Pancreas (tissue), 10 donors: ENCODE data around the gene DTNB. TPM values are rescaled to one million over a fixed set of nuclear protein-coding genes. Genes with fewer than 3 reads are reported as not detected.
"Not testable (repeated sequence)": the region's sequence is repeated elsewhere in the genome, so short reads cannot be mapped to it uniquely, and the experiment has no call there.

ENCODE experiments used
- ATAC-seq, 4 donors: fragments of 200-7000 bp; cut with Tn5 transposase; one replicate each; pipeline versions ENCODE4 v1.8.0 to v1.9.1; 2020; ENCODE audit warnings: mild to moderate bottlenecking in 4 of 4, moderate library complexity in 4 of 4
- DNase-seq, 6 donors: peaks; one replicate each; pipeline ENCODE4 v3.0.0-alpha.2; 2020
- FAIRE-seq: peaks from 2 replicates; lab custom pipeline; 2012; peaks lifted over from hg19 to GRCh38; lab: Jason Lieb, UNC
- H3K27ac ChIP-seq, 4 donors: fragments of 200-600 bp; sonication (generic); 1 replicate in 3 of 4; 2 replicates in 1 of 4; pipeline versions ENCODE4 v1.5.0 to v1.8.0; 2020
- H3K27me3 ChIP-seq, 4 donors: fragments of 200-600 bp; one replicate each; pipeline ENCODE4 v1.8.0; 2021
- H3K36me3 ChIP-seq, 3 donors: fragments of 200-600 bp; sonication (generic) in 1 of 3; one replicate each; pipeline versions ENCODE4 v1.5.0 to v1.8.0; 2020 to 2021
- H3K4me1 ChIP-seq, 3 donors: fragments of 200-600 bp; one replicate each; pipeline ENCODE4 v1.8.0; 2021
- H3K4me3 ChIP-seq, 4 donors: fragments of 200-600 bp; sonication (generic) in 2 of 4; one replicate each; pipeline versions ENCODE4 v1.5.0 to v1.8.0; 2020 to 2021
- H3K9me3 ChIP-seq, 4 donors: fragments of 200-600 bp; one replicate each; pipeline ENCODE4 v1.8.0; 2021
- CTCF ChIP-seq, 4 donors: fragments of 200-600 bp; sonication (generic) in 3 of 4; IDR thresholded peaks; one replicate each; pipeline versions ENCODE4 v1.5.0 to v1.8.0; 2021; ENCODE audit warnings: antibody characterized with exemption in 4 of 4
- WGBS, 2 donors: extraction: QIAGEN DNeasy Blood & Tissue Kit; methylation state at CpG; one replicate each; pipeline ENCODE4 v1.1.7; 2013; 5-methylcytosine and 5-hydroxymethylcytosine counted together
- intact Hi-C, 3 donors: fragments of 100-400 bp; cut with DNase I; formaldehyde crosslinking; loops; one replicate each; pipeline versions ENCODE4 v1.11.1 to v1.14.2; 2022
- polyA plus RNA-seq, 2 donors: library from polyadenylated mRNA; stranded (reverse); fragments of 200-250 nt; gene quantifications; one replicate each; pipeline ENCODE4 v1.2.3, GENCODE V29; 2013
- total RNA-seq, 6 donors: library from RNA; stranded (reverse); fragmentation: NEBNext Ultra II Directional in 4 of 6; extraction: Animal tissue kit (Norgen Biotek cat#: 25700) in 4 of 6; gene quantifications; one replicate each; pipeline versions ENCODE4 v1.2.1 to v1.2.4, GENCODE V29; 2021 to 2023
- donor health status: healthy with polysubstance abuse.
- donor health status: DM: no; HTN: no; CAD: no; lungs with moderate emphysema.
- donor health status: DM: no; HTN: no; CAD: no.
- donor health status: control.
- donor health status: control.
- donor health status: Bipolar disorder and iron deficiency.
- donor health status: DM: yes; HTN: yes; CAD: no.
- donor health status: DM: no; HTN: no; CAD: no.
- donor health status: DM: no; HTN: no; CAD: no.
- donor health status: DM: yes; HTN: yes; CAD: no.

DTNB gene
- total and polyA plus RNA-seq, 8 donors = 10.8 to 27.8 (median 15.1) TPM

DNA sequence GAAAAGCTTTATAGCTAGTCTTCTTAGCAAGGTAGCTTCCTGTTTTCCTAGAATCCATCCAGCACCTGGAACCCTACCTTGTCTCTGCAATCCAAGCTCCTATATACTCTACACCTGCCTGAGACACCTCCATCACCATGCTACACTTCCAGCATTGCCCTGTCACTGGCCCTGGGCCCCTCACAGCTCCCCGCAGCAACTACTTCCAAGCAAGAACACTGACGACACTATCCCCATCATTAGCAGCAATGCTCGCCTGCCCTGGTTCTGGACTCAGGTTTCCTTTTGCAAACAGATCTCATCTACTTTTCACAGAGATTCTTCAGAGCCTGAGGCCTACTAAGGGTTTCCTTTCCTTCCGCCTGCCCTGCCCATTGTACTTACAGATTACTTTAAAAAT, 121.1 kb downstream of the DTNB start:
- H3K4me1 ChIP-seq = no peaks in the 10 kb centered on the region
- no peak overlapping the region for H3K27ac ChIP-seq
- DNase-seq = no peak
- no peak for ATAC-seq
- intact Hi-C loops = no loop called here
- no peaks in the 10 kb centered on the region for H3K36me3 ChIP-seq
- no peaks in the 10 kb centered on the region for H3K27me3 ChIP-seq
- no peak for TF ChIP-seq CTCF (IDR thresholded peaks at IDR 0.05)
- no peak for FAIRE-seq
- H3K4me3 ChIP-seq = no peak overlapping the region
- 97% methylated on average over 4 of the region's 4 CpGs for WGBS, 2 donors
- H3K9me3 ChIP-seq = no peaks in the 10 kb centered on the region

DNA sequence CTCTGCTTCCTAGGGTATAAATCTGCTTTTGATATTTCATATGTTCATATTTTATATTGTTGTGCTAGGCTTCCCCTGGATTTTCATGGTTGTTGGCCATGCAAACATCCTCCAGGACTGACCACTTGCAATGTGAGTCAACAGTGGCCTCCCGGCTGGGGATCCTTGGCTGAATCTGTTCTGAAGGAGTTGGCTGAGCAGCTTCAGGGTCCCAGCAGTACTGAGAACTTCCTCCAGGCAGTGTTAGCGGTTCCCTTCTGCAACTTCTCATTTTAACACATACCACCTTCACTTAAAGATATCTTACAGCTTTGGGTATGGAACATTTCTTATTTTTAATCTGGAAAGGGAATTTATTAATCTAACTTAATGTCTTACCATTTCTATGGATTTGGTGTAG, 122.1 kb downstream of the DTNB start:
- intact Hi-C loops = no loop called here
- Histone ChIP-seq H3K4me3 (no peak overlapping the region), H3K36me3 (no peaks in the 10 kb centered on the region), H3K9me3 (no peaks in the 10 kb centered on the region), H3K4me1 (no peaks in the 10 kb centered on the region), H3K27me3 (no peaks in the 10 kb centered on the region), H3K27ac (no peak overlapping the region)
- WGBS, 2 donors = 80 to 91% methylated on average over 2 of the region's 2 CpGs
- TF ChIP-seq CTCF (IDR thresholded peaks at IDR 0.05) = no peak
- FAIRE-seq = no peak
- DNase-seq = no peak
- ATAC-seq = no peak

DNA sequence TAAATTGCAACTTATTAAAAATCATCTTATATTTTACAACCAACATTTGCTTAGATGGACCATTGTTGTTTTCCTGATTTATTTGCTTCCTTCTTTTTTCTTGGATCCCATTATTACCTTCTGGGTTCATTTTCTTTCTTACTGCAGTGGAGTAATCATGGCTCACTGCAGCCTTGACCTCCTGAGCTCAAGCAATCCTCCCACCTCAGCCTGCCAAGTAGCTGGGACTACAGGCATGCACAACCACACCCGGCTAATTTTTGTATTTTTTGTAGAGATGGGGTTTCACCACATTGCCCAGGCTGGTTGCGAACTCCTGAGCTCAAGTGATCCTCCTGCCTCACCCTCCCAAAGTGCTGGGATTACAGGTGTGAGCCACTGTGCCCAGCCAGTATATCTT, 123.8 kb downstream of the DTNB start:
- H3K27ac ChIP-seq, H3K9me3 ChIP-seq, H3K4me1 ChIP-seq, ATAC-seq, DNase-seq, H3K4me3 ChIP-seq, H3K36me3 ChIP-seq, H3K27me3 ChIP-seq, FAIRE-seq, intact Hi-C loops: not testable (repeated sequence)
- 77 to 89% methylated on average over 2 of the region's 2 CpGs for WGBS, 2 donors

GRCh38 chr2:25548601-25549000, 124.8 kb downstream of the DTNB start:
- intact Hi-C loops = no loop called here
- 65 to 68% methylated on average over 2 of the region's 2 CpGs for WGBS, 2 donors

GRCh38 chr2:25546852-25547251, 126.5 kb downstream of the DTNB start:
- Histone ChIP-seq H3K27me3 (no peaks in the 10 kb centered on the region), H3K36me3 (no peaks in the 10 kb centered on the region), H3K4me3 (no peak overlapping the region), H3K9me3 (no peaks in the 10 kb centered on the region), H3K4me1 (no peaks in the 10 kb centered on the region), H3K27ac (no peak overlapping the region)
- no peak for ATAC-seq
- no peak for DNase-seq
- intact Hi-C loops = no loop called here
- WGBS, 2 donors = 96 to 97% methylated on average over 3 of the region's 3 CpGs
- no peak for FAIRE-seq
- TF ChIP-seq CTCF (IDR thresholded peaks at IDR 0.05) = no peak

More at GRCh38 chr2:25548601-25549000, 124.8 kb downstream of the DTNB start:
- H3K27me3 ChIP-seq = no peaks in the 10 kb centered on the region
- no peaks in the 10 kb centered on the region for H3K9me3 ChIP-seq
- H3K27ac ChIP-seq = no peak overlapping the region
- TF ChIP-seq CTCF (IDR thresholded peaks at IDR 0.05) = no peak
- FAIRE-seq = no peak
- no peaks in the 10 kb centered on the region for H3K4me1 ChIP-seq
- no peaks in the 10 kb centered on the region for H3K36me3 ChIP-seq
- H3K4me3 ChIP-seq = no peak overlapping the region
- DNase-seq = no peak
- no peak for ATAC-seq
